Astrocyte (in vitro differentiated cells and primary cell): ENCODE data around the gene NOD1. TPM values are rescaled to one million over a fixed set of nuclear protein-coding genes. Genes with fewer than 3 reads are reported as not detected.

Experiments used
- DNase-seq: peaks from one replicate; pipeline ENCODE4 v3.0.0-alpha.2; 2010; ENCODE audit warnings: low read depth
- FAIRE-seq: peaks from 2 replicates; lab custom pipeline; 2011; peaks lifted over from hg19 to GRCh38; lab: Jason Lieb, UNC
- H2AFZ ChIP-seq: 2 replicates; pipeline ENCODE4 v1.6.0; 2012; ENCODE audit warnings: low read depth, low read length, inconsistent platforms
- H3K27ac ChIP-seq: 2 replicates; pipeline ENCODE4 v1.5.1; 2011; ENCODE audit warnings: low read depth, low read length, inconsistent platforms
- H3K27me3 ChIP-seq: 2 replicates; pipeline ENCODE4 v1.6.0; 2011; ENCODE audit warnings: low read length, inconsistent platforms; ENCODE audit not compliant: insufficient read depth
- H3K36me3 ChIP-seq: 2 replicates; pipeline ENCODE4 v1.5.1; 2011; ENCODE audit warnings: low read length, inconsistent platforms; ENCODE audit not compliant: insufficient read depth
- H3K4me1 ChIP-seq: 2 replicates; pipeline ENCODE4 v1.5.1; 2011; ENCODE audit warnings: low read length, inconsistent platforms; ENCODE audit not compliant: insufficient read depth
- H3K4me2 ChIP-seq: 2 replicates; pipeline ENCODE4 v1.6.0; 2012; ENCODE audit warnings: low read length, inconsistent platforms
- H3K4me3 ChIP-seq: 2 replicates; pipeline ENCODE4 v1.5.1; 2011; ENCODE audit warnings: low read depth, mild to moderate bottlenecking, low read length, inconsistent platforms; ENCODE audit not compliant: insufficient read depth
- H3K79me2 ChIP-seq: 2 replicates; pipeline ENCODE4 v1.6.0; 2012; ENCODE audit warnings: mild to moderate bottlenecking, low read length, inconsistent platforms; ENCODE audit not compliant: insufficient read depth
- H3K9ac ChIP-seq: 2 replicates; pipeline ENCODE4 v1.6.0; 2012; ENCODE audit warnings: mild to moderate bottlenecking, low read length, inconsistent platforms
- H3K9me3 ChIP-seq: 2 replicates; pipeline ENCODE4 v1.5.1; 2012; ENCODE audit warnings: low read depth, mild to moderate bottlenecking, low read length, inconsistent platforms; ENCODE audit not compliant: insufficient read depth
- H4K20me1 ChIP-seq: 2 replicates; pipeline ENCODE4 v1.6.0; 2012; ENCODE audit warnings: low read length, inconsistent platforms; ENCODE audit not compliant: insufficient read depth
- H3K27ac Mint-ChIP-seq: one replicate; pipeline ENCODE4 v1.8.0; 2021; ENCODE audit warnings: mild to moderate bottlenecking, mixed read lengths; ENCODE audit not compliant: unreplicated experiment
- H3K27me3 Mint-ChIP-seq: one replicate; pipeline ENCODE4 v1.8.0; 2021; ENCODE audit warnings: low read depth, mixed read lengths; ENCODE audit not compliant: unreplicated experiment
- H3K36me3 Mint-ChIP-seq: one replicate; pipeline ENCODE4 v1.8.0; 2021; ENCODE audit warnings: low read depth, mixed read lengths; ENCODE audit not compliant: unreplicated experiment
- H3K4me1 Mint-ChIP-seq: one replicate; pipeline ENCODE4 v1.8.0; 2021; ENCODE audit warnings: low read depth, mixed read lengths; ENCODE audit not compliant: unreplicated experiment
- H3K4me3 Mint-ChIP-seq: one replicate; pipeline ENCODE4 v1.8.0; 2021; ENCODE audit warnings: mild to moderate bottlenecking, moderate library complexity, mixed read lengths; ENCODE audit not compliant: unreplicated experiment
- H3K9me3 Mint-ChIP-seq: one replicate; pipeline ENCODE4 v1.8.0; 2021; ENCODE audit warnings: mild to moderate bottlenecking, mixed read lengths; ENCODE audit not compliant: unreplicated experiment
- EZH2 ChIP-seq: IDR thresholded peaks from 2 replicates; pipeline ENCODE4 v1.6.1; 2012; ENCODE audit warnings: mild to moderate bottlenecking, low read length, inconsistent platforms; ENCODE audit not compliant: insufficient read depth
- total RNA-seq: library from RNA; stranded (reverse); gene quantifications from 2 replicates; pipeline ENCODE4 v1.2.1, GENCODE V29; 2021
- TF ChIP-seq, protein P1 (sequence below): IDR thresholded peaks from 2 replicates; pipeline ENCODE4 v1.5.1; 2011; ENCODE audit warnings: low read depth, mild to moderate bottlenecking, inconsistent platforms, low read length, moderate library complexity; ENCODE audit not compliant: insufficient read depth

The NOD1 gene
- total RNA-seq, 1 donor from 2014 or later, result 9.7 TPM

DNA sequence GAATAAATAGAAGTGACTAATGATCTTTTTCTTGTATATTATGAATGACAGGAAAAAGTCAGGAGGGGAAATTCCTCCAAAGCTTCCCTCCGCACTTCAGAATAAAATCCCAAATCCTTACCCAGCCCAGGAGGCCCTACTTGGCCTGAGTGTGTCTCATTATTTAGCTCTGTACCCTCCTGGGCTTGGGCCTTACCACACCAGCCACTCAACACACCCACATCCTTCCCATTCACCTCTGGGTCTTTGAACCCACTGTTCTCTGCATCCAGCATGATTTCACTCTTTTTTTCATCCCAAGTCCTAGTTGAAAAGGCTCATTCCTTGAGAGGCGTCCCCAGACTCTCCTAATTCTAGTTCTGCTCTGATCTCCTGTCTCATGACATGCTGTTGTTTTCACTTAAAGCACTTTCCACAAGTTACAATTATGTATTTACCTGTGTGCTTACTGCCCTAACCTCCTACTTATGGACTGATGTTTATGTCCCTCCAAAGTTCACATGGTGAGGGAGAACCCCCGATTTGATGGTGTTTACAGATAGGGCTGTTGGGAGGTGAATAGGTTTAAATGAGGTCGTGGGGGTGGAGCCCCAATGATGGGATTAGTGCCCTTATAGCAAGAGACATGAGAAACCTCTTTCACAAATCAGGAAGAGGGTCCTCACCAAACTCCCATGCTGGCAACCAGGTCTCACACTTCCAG lies 6.4 kb downstream of the NOD1 start:
- H3K9ac ChIP-seq, result no peak overlapping the region
- H3K4me3 Mint-ChIP-seq, result no peak overlapping the region
- H3K27ac Mint-ChIP-seq, result peak overlapping the region; percentile 90
- H4K20me1 ChIP-seq, result no peaks in the 10 kb centered on the region
- H3K27me3 ChIP-seq, result no peaks in the 10 kb centered on the region
- peaks cover 45% of the 10 kb centered on the region for H3K4me1 ChIP-seq
- H3K9me3 ChIP-seq, result no peaks in the 10 kb centered on the region
- peaks cover 11% of the 10 kb centered on the region for H3K36me3 Mint-ChIP-seq
- DNase-seq (no peak), FAIRE-seq (no peak)
- H3K36me3 ChIP-seq, result no peaks in the 10 kb centered on the region
- H3K4me3 ChIP-seq, result no peak overlapping the region
- no peaks in the 10 kb centered on the region for H3K27me3 Mint-ChIP-seq
- H3K4me1 Mint-ChIP-seq, result peaks cover 65% of the 10 kb centered on the region
- no peak overlapping the region for H3K4me2 ChIP-seq
- H3K27ac ChIP-seq, result no peak overlapping the region
- no peaks in the 10 kb centered on the region for H3K9me3 Mint-ChIP-seq
- no peak for TF ChIP-seq EZH2
- TF ChIP-seq, protein P1, sequence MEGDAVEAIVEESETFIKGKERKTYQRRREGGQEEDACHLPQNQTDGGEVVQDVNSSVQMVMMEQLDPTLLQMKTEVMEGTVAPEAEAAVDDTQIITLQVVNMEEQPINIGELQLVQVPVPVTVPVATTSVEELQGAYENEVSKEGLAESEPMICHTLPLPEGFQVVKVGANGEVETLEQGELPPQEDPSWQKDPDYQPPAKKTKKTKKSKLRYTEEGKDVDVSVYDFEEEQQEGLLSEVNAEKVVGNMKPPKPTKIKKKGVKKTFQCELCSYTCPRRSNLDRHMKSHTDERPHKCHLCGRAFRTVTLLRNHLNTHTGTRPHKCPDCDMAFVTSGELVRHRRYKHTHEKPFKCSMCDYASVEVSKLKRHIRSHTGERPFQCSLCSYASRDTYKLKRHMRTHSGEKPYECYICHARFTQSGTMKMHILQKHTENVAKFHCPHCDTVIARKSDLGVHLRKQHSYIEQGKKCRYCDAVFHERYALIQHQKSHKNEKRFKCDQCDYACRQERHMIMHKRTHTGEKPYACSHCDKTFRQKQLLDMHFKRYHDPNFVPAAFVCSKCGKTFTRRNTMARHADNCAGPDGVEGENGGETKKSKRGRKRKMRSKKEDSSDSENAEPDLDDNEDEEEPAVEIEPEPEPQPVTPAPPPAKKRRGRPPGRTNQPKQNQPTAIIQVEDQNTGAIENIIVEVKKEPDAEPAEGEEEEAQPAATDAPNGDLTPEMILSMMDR, result no peak
- H3K79me2 ChIP-seq, result peaks cover 43% of the 10 kb centered on the region
- no peak overlapping the region for H2AFZ ChIP-seq

DNA sequence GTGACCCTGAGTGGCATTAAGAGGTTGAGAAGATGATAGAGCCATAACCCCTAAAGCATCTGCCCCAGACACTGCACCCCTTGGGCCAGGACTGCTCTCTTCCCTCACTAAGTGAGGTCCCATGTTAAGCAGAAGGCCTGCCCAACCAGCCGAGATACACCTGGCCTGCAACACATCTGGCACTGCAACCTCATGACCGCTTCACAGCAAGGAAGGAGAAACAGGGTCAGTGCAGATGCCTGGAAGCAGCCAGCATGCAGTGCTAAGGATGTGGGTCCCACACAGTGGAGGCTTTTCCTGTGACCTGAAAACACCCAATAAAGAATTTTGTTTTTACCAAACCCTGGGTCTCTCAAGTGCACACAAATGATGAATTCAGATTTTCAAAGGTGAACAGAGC lies 7.4 kb downstream of the NOD1 start:
- FAIRE-seq (no peak), DNase-seq (peak; percentile 17)
- Mint-ChIP-seq H3K9me3 (no peaks in the 10 kb centered on the region), H3K4me3 (no peak overlapping the region), H3K36me3 (peaks cover 11% of the 10 kb centered on the region), H3K27ac (peak overlapping the region; percentile 98), H3K27me3 (no peaks in the 10 kb centered on the region), H3K4me1 (peaks cover 60% of the 10 kb centered on the region)
- H3K4me2 ChIP-seq, result peak overlapping the region; percentile 56
- no peak overlapping the region for H3K4me3 ChIP-seq
- no peaks in the 10 kb centered on the region for H3K9me3 ChIP-seq
- no peak overlapping the region for H2AFZ ChIP-seq
- H4K20me1 ChIP-seq, result no peaks in the 10 kb centered on the region
- H3K27ac ChIP-seq, result peak overlapping the region; percentile 88
- H3K79me2 ChIP-seq, result peaks cover 37% of the 10 kb centered on the region
- no peaks in the 10 kb centered on the region for H3K27me3 ChIP-seq
- TF ChIP-seq, protein P1, result no peak
- TF ChIP-seq EZH2, result no peak
- H3K36me3 ChIP-seq, result no peaks in the 10 kb centered on the region
- peak overlapping the region; percentile 71 for H3K9ac ChIP-seq
- H3K4me1 ChIP-seq, result peaks cover 45% of the 10 kb centered on the region

DNA sequence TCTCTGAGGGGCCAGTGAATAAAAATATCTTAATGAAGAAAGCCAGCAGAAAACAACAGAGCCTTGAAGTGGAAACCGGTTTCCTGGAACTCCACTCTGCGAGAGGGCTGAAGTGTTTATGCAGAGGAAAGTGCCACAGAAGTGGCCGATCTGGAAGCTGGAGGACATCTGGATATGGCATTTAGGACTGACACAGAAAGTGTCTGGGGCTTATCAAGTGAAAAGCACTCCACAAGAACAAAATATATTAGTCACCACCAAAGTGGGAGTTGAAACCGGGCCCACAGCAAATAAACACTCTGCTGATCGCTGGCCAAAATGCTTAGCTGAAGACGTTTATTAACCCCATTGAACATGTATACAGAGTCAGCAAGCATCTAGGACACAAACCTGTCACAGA lies 7.8 kb downstream of the NOD1 start:
- H3K4me1 Mint-ChIP-seq, result peaks cover 57% of the 10 kb centered on the region
- Histone ChIP-seq H3K4me3 (no peak overlapping the region), H3K79me2 (peaks cover 36% of the 10 kb centered on the region)

More for the DNA sequence above, 7.8 kb downstream of the NOD1 start:
- Histone ChIP-seq H3K4me1 (peaks cover 45% of the 10 kb centered on the region), H3K36me3 (no peaks in the 10 kb centered on the region), H3K27me3 (no peaks in the 10 kb centered on the region), H2AFZ (no peak overlapping the region), H3K9me3 (no peaks in the 10 kb centered on the region), H3K27ac (peak overlapping the region; percentile 88), H3K4me2 (peak overlapping the region; percentile 56), H4K20me1 (no peaks in the 10 kb centered on the region), H3K9ac (peak overlapping the region; percentile 71)
- no peak for TF ChIP-seq EZH2
- TF ChIP-seq, protein P1, result no peak
- no peaks in the 10 kb centered on the region for H3K9me3 Mint-ChIP-seq
- H3K36me3 Mint-ChIP-seq, result peaks cover 11% of the 10 kb centered on the region
- peak; percentile 90 for DNase-seq
- no peak overlapping the region for H3K4me3 Mint-ChIP-seq
- H3K27ac Mint-ChIP-seq, result peak overlapping the region; percentile 98
- H3K27me3 Mint-ChIP-seq, result no peaks in the 10 kb centered on the region
- FAIRE-seq, result peak; percentile 45
